Measurements from ENCODE around the gene ST6GAL1.

The ST6GAL1 gene

DNA sequence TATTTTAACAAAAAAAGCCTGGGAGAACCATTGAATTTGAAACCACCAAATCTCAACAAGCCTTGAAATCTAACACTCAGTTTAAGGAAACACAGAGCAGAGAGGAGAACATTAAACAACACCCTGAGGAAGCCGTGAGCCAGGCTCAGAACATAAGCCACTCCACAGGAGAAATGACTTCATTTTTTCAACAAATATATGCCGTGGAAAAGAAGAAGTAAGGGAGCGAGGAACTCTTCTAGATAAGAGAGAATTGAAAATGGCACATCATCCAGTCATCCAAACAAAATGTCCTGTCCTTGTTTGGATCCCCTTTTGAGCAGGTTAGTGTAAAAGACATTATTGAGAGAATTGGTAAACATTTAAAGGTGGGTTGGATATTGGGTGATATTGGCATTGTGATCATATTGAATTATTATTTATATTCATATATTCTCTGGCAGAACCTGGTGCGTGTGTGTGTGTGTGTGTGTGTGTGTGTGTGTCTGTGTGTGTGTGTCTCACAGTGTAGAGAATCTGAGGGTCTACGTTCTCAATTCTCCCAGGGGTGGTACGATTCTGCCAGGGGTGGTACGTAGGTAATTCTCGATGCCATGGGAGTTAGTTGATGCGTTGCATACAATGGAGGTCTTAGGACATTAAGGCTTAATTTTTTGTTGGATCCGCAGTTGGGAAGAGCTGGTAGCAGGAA lies 94.4 kb downstream of the ST6GAL1 start:
- in situ Hi-C loops (cut with HindIII; ENCODE audit: low pct_ligation_motif_present, low sequenced_read_pairs): no loop called here
- DNase-seq: no peak

GRCh38 chr3:187025254-187025655 lies 94.9 kb downstream of the ST6GAL1 start:
- no peaks in the 10 kb centered on the region for H3K36me3 ChIP-seq (replicated peaks)
- no peak for TF ChIP-seq CTCF (IDR thresholded peaks at IDR 0.05; ENCODE audit: low read depth, low read length, missing control alignments)
- no peaks in the 10 kb centered on the region for H3K27me3 ChIP-seq (replicated peaks)
- H3K4me3 ChIP-seq (ENCODE audit: low read depth, low read length): no peak overlapping the region
- DNase-seq: no peak
- in situ Hi-C loops (cut with HindIII; ENCODE audit: low pct_ligation_motif_present, low sequenced_read_pairs): no loop called here
- no peak overlapping the region for H3K27ac ChIP-seq

More for the DNA sequence above, 94.4 kb downstream of the ST6GAL1 start:
- H3K27me3 ChIP-seq (replicated peaks): no peaks in the 10 kb centered on the region
- no peaks in the 10 kb centered on the region for H3K36me3 ChIP-seq (replicated peaks)
- H3K4me3 ChIP-seq (ENCODE audit: low read depth, low read length): no peak overlapping the region
- TF ChIP-seq CTCF (IDR thresholded peaks at IDR 0.05; ENCODE audit: low read depth, low read length, missing control alignments): no peak
- no peak overlapping the region for H3K27ac ChIP-seq

DNA sequence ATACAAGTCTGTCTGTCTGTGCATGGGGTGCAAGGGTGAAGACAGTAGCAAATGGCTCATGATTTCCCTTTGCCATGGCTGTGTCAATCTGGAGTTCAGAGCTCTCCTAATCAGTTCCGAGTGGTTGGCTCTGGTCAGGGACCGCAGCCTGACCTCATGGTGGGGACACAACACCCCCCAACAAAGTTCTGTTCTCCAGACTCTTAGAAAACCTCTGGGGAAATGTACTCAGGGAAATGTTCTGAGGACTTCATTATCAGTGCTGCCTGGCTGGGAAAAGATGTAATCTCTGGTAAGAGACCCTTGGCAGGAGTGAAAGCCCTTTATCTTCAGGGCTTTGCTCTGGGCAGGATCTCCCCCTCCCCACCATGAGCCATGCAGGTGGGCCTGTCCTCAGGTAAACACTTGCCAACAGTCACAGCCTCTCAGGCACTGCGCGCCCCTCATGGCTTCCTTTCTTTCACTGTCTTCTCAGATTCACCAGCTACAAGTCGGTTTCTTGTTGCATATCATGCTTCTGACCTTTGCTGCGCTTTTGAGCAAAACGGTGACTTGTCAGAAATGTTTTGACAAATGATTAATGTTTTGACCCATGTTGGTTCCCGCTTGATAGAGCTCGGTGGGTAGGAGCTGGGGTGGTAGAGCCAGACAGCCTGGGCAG lies 95.5 kb downstream of the ST6GAL1 start:
- H3K4me3 ChIP-seq (ENCODE audit: low read depth, low read length): no peak overlapping the region
- no peak for DNase-seq
- no peak overlapping the region for H3K27ac ChIP-seq
- no peaks in the 10 kb centered on the region for H3K27me3 ChIP-seq (replicated peaks)
- no peaks in the 10 kb centered on the region for H3K36me3 ChIP-seq (replicated peaks)
- TF ChIP-seq CTCF (IDR thresholded peaks at IDR 0.05; ENCODE audit: low read depth, low read length, missing control alignments): no peak
- in situ Hi-C loops (cut with HindIII; ENCODE audit: low pct_ligation_motif_present, low sequenced_read_pairs): no loop called here

DNA sequence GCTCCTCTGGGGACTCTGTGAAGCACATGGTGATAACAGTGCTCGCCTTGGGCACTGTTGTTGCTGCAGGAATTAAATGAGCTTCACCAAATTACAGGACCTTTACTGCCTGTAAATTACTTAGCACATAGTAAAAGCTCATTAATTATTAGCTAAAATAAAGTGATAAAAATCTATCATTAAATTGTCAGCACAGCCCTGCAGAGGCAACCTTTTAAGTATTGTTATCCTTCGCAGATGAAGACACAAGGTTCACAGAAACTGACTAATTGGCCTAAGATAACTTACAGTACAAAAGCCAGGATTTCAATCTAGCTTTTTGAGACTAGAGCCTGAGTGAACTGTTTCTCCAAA lies 96.0 kb downstream of the ST6GAL1 start:
- Histone ChIP-seq H3K27ac (no peak overlapping the region), H3K27me3 (replicated peaks) (no peaks in the 10 kb centered on the region), H3K36me3 (replicated peaks) (no peaks in the 10 kb centered on the region), H3K4me3 (ENCODE audit: low read depth, low read length) (no peak overlapping the region)
- no peak for TF ChIP-seq CTCF (IDR thresholded peaks at IDR 0.05; ENCODE audit: low read depth, low read length, missing control alignments)
- no peak for DNase-seq
- in situ Hi-C loops (cut with HindIII; ENCODE audit: low pct_ligation_motif_present, low sequenced_read_pairs): no loop called here

DNA sequence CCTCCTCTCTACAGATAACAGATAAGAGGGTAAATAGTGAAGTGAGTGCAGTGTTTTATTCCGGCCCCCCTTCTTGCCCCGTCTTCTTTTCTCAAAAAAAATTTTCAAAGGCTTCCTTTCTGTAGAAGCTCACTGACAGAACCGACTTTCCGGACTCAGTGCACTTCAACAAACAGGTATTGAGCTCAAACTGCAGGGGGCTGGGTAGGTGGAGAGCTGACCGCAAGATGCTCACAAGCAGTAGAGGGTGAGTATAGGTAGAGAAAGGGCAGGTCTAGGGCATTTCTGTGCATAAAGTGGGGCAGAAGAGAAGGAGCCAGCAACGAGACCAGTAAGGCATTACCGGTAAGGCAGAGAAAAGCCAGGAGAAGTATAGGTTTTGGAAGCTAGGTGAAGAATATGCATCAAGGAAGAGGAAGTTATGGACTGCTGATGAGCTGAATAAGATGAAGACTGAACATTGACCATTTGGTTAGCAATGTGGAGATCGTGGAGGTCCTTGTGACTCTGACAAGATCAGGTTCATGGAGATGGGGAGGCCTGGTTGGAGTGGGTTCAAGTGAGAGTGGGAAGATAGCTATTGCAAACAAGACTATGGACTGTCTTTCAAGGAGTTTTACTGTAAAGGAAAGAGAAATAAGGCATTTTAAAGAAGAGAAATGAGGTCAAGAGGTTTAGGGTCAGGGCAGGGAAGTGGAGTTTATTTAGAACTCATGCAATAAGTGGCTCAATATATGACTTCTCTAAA lies 97.4 kb downstream of the ST6GAL1 start:
- in situ Hi-C loops (cut with HindIII; ENCODE audit: low pct_ligation_motif_present, low sequenced_read_pairs): no loop called here
- no peak for TF ChIP-seq CTCF (IDR thresholded peaks at IDR 0.05; ENCODE audit: low read depth, low read length, missing control alignments)
- no peaks in the 10 kb centered on the region for H3K27me3 ChIP-seq (replicated peaks)
- no peak overlapping the region for H3K27ac ChIP-seq
- DNase-seq: no peak
- no peak overlapping the region for H3K4me3 ChIP-seq (ENCODE audit: low read depth, low read length)
- H3K36me3 ChIP-seq (replicated peaks): no peaks in the 10 kb centered on the region
